ENCODE measurements around the gene CD99L2.

CD99L2 gene

GRCh38 chrX:150844016-150844415 lies 54.5 kb downstream of the CD99L2 start:
- H3K9me2 ChIP-seq (replicated peaks; ENCODE audit: control insufficient read depth, low read length) = no peaks in the 10 kb centered on the region
- no peaks in the 10 kb centered on the region for H4K20me1 ChIP-seq (ENCODE audit: control insufficient read depth, insufficient read depth, low read depth, low read length)
- H3F3A ChIP-seq (ENCODE audit: control insufficient read depth, insufficient read depth) = no peaks in the 10 kb centered on the region
- no peak overlapping the region for H3K4me2 ChIP-seq (ENCODE audit: low read length)
- no peak overlapping the region for H3K4me3 ChIP-seq (ENCODE audit: low read length)
- H3K9me3 ChIP-seq (ENCODE audit: control insufficient read depth, insufficient read depth, low read length) = no peaks in the 10 kb centered on the region
- H3K36me3 ChIP-seq (ENCODE audit: control insufficient read depth, low read length) = no peaks in the 10 kb centered on the region
- no peaks in the 10 kb centered on the region for H3K27me3 ChIP-seq (ENCODE audit: control insufficient read depth, low read length)
- H3K4me1 ChIP-seq (ENCODE audit: control insufficient read depth, low read length) = no peaks in the 10 kb centered on the region
- TF ChIP-seq CTCF (IDR thresholded peaks at IDR 0.05; ENCODE audit: low read depth, low read length, poor library complexity, severe bottlenecking) (no peak), EZH2phosphoT487 (IDR thresholded peaks at IDR 0.05; ENCODE audit: borderline replicate concordance, low read length) (no peak)
- no peak overlapping the region for H3K27ac ChIP-seq (ENCODE audit: low read depth, low read length)
- no peaks in the 10 kb centered on the region for H3K79me2 ChIP-seq (ENCODE audit: control insufficient read depth, low read length)

GRCh38 chrX:150842198-150842685 lies 56.2 kb downstream of the CD99L2 start:
- no peaks in the 10 kb centered on the region for H3F3A ChIP-seq (ENCODE audit: control insufficient read depth, insufficient read depth)
- H3K27ac ChIP-seq (ENCODE audit: low read depth, low read length) = no peak overlapping the region
- no peak for TF ChIP-seq CTCF (IDR thresholded peaks at IDR 0.05; ENCODE audit: low read depth, low read length, poor library complexity, severe bottlenecking)
- H3K9me2 ChIP-seq (replicated peaks; ENCODE audit: control insufficient read depth, low read length) = no peaks in the 10 kb centered on the region
- no peaks in the 10 kb centered on the region for H3K36me3 ChIP-seq (ENCODE audit: control insufficient read depth, low read length)
- H3K4me2 ChIP-seq (ENCODE audit: low read length) = no peak overlapping the region
- H4K20me1 ChIP-seq (ENCODE audit: control insufficient read depth, insufficient read depth, low read depth, low read length) = no peaks in the 10 kb centered on the region
- H3K4me1 ChIP-seq (ENCODE audit: control insufficient read depth, low read length) = no peaks in the 10 kb centered on the region
- no peaks in the 10 kb centered on the region for H3K79me2 ChIP-seq (ENCODE audit: control insufficient read depth, low read length)
- H3K27me3 ChIP-seq (ENCODE audit: control insufficient read depth, low read length) = no peaks in the 10 kb centered on the region
- H3K9me3 ChIP-seq (ENCODE audit: control insufficient read depth, insufficient read depth, low read length) = no peaks in the 10 kb centered on the region
- no peak overlapping the region for H3K4me3 ChIP-seq (ENCODE audit: low read length)

GRCh38 chrX:150841456-150842197 lies 56.8 kb downstream of the CD99L2 start:
- Histone ChIP-seq H3K4me2 (ENCODE audit: low read length) (no peak overlapping the region), H3K9me3 (ENCODE audit: control insufficient read depth, insufficient read depth, low read length) (no peaks in the 10 kb centered on the region)

More at GRCh38 chrX:150841456-150842197, 56.8 kb downstream of the CD99L2 start:
- Histone ChIP-seq H3K27ac (ENCODE audit: low read depth, low read length) (no peak overlapping the region), H3K4me3 (ENCODE audit: low read length) (no peak overlapping the region), H3K79me2 (ENCODE audit: control insufficient read depth, low read length) (no peaks in the 10 kb centered on the region), H3K36me3 (ENCODE audit: control insufficient read depth, low read length) (no peaks in the 10 kb centered on the region), H4K20me1 (ENCODE audit: control insufficient read depth, insufficient read depth, low read depth, low read length) (no peaks in the 10 kb centered on the region), H3K4me1 (ENCODE audit: control insufficient read depth, low read length) (no peaks in the 10 kb centered on the region), H3F3A (ENCODE audit: control insufficient read depth, insufficient read depth) (no peaks in the 10 kb centered on the region), H3K9me2 (replicated peaks; ENCODE audit: control insufficient read depth, low read length) (no peaks in the 10 kb centered on the region), H3K27me3 (ENCODE audit: control insufficient read depth, low read length) (no peaks in the 10 kb centered on the region)
- TF ChIP-seq CTCF (IDR thresholded peaks at IDR 0.05; ENCODE audit: low read depth, low read length, poor library complexity, severe bottlenecking) (no peak), EZH2phosphoT487 (IDR thresholded peaks at IDR 0.05; ENCODE audit: borderline replicate concordance, low read length) (no peak)
